Spleen (tissue), 7 donors: Measurements from ENCODE around the gene PLAA.

Experiments used
- POLR2A ChIP-seq, 3 donors: fragments of 450-650 bp; IDR thresholded peaks; one replicate each; pipeline ENCODE4 v1.5.1; 2017; ENCODE audit warnings: antibody characterized with exemption in 3 of 3, mild to moderate bottlenecking in 1 of 3
- TF ChIP-seq, protein P1 (sequence below), 11 experiments: fragments of 200-600 bp in 7 of 11; fragments of 450-650 bp in 4 of 11; sonication (generic) in 4 of 11; IDR thresholded peaks in 8 of 11; conservative IDR thresholded peaks in 3 of 11; 1 replicate in 7 of 11; 2 replicates in 4 of 11; pipeline versions ENCODE4 v1.4.0 to v1.8.0; 2016 to 2021; ENCODE audit warnings: antibody characterized with exemption in 11 of 11, inconsistent platforms in 4 of 11, mild to moderate bottlenecking in 1 of 11
- donor health status: DM: no; HTN: no; CAD: no; lungs with moderate emphysema.
- donor health status: DM: no; HTN: no; CAD: no.
- donor health status: DM: no; HTN: no; CAD: no.

DNA sequence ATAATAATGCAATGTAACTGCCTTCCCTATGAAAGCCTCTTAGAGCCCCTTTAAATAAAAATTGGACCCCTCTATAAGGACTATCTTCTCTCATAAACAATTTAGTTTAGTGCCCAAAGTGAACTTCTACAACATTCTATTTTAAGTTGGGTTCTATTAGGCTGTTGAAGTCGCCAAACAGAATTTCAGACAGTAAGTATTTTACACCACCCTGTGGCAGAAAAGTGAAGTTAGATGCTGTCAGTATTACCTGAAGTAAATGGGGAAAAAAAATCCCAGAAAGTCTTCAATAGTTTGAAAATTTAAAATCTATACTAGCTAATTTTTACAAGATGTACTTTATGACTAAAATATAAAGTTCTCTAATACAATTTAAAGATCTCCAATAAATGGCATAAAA is 84.0 kb downstream of the PLAA start:
- TF ChIP-seq, protein P1, sequence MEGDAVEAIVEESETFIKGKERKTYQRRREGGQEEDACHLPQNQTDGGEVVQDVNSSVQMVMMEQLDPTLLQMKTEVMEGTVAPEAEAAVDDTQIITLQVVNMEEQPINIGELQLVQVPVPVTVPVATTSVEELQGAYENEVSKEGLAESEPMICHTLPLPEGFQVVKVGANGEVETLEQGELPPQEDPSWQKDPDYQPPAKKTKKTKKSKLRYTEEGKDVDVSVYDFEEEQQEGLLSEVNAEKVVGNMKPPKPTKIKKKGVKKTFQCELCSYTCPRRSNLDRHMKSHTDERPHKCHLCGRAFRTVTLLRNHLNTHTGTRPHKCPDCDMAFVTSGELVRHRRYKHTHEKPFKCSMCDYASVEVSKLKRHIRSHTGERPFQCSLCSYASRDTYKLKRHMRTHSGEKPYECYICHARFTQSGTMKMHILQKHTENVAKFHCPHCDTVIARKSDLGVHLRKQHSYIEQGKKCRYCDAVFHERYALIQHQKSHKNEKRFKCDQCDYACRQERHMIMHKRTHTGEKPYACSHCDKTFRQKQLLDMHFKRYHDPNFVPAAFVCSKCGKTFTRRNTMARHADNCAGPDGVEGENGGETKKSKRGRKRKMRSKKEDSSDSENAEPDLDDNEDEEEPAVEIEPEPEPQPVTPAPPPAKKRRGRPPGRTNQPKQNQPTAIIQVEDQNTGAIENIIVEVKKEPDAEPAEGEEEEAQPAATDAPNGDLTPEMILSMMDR (IDR thresholded peaks at IDR 0.05 in 8 of 11, conservative IDR thresholded peaks at IDR 0.05 in 3 of 11): no peak
- TF ChIP-seq POLR2A (IDR thresholded peaks at IDR 0.05): no peak
